OCI-LY7 (cell line): ENCODE measurements around the gene KPNA1. TPM values are rescaled to one million over a fixed set of nuclear protein-coding genes. Genes with fewer than 3 reads are reported as not detected.

ENCODE experiments used
- BruUV-seq: library from RNA; stranded (reverse); fragments of 400-500 nt; replicated peaks from 2 replicates; lab custom pipeline; 2021; lab: Mats Ljungman, UMichigan
- CTCF ChIA-PET: fragments of 300-600 bp; sonication (Branson Sonifier 250); formaldehyde crosslinking; loops from one replicate; lab custom pipeline; 2022; ENCODE audit warnings: antibody characterized with exemption; ENCODE audit not compliant: unreplicated experiment; lab: Charles Lee
- POLR2A ChIA-PET: fragments of 300-600 bp; sonication (Branson Sonifier 250); formaldehyde crosslinking; loops from one replicate; lab custom pipeline; 2022; ENCODE audit warnings: antibody characterized with exemption; lab: Charles Lee
- DNase-seq: peaks from one replicate; pipeline ENCODE4 v3.0.0-alpha.2; 2015; ENCODE audit warnings: low spot score
- H2AFZ ChIP-seq: fragments of 200-600 bp; sonication (generic), shearing (Covaris generic); 2 replicates; pipeline ENCODE4 v1.6.1; 2014; ENCODE audit warnings: mild to moderate bottlenecking, antibody characterized with exemption, low read length, moderate library complexity
- H3K27ac ChIP-seq: fragments of 200-600 bp; sonication (generic); 2 replicates; pipeline ENCODE4 v1.5.1; 2014; ENCODE audit warnings: mixed run types, low read depth, mild to moderate bottlenecking, moderate library complexity, low read length, inconsistent platforms; ENCODE audit not compliant: poor library complexity, severe bottlenecking
- H3K36me3 ChIP-seq: fragments of 200-600 bp; sonication (generic); 2 replicates; pipeline ENCODE4 v1.6.1; 2014; ENCODE audit warnings: mild to moderate bottlenecking, antibody characterized with exemption, low read length, moderate library complexity, mixed read lengths; ENCODE audit not compliant: insufficient read depth
- H3K4me1 ChIP-seq: fragments of 200-600 bp; sonication (generic); 2 replicates; pipeline ENCODE4 v1.5.1; 2014; ENCODE audit warnings: mild to moderate bottlenecking, low read length; ENCODE audit not compliant: insufficient read depth, poor library complexity, severe bottlenecking
- H3K4me2 ChIP-seq: fragments of 200-600 bp; sonication (generic); 2 replicates; pipeline ENCODE4 v1.6.1; 2014; ENCODE audit warnings: mild to moderate bottlenecking, low read length
- H3K4me3 ChIP-seq: fragments of 200-600 bp; sonication (generic); 2 replicates; pipeline ENCODE4 v1.5.1; 2014; ENCODE audit warnings: mild to moderate bottlenecking, low read depth, low read length; ENCODE audit not compliant: poor library complexity, severe bottlenecking
- H3K79me2 ChIP-seq: fragments of 200-600 bp; sonication (generic); 2 replicates; pipeline ENCODE4 v1.6.1; 2016; ENCODE audit warnings: low read depth, mild to moderate bottlenecking, low read length, moderate library complexity, mixed read lengths; ENCODE audit not compliant: insufficient read depth
- H3K9me2 ChIP-seq: fragments of 200-600 bp; sonication (generic); 2 replicates; pipeline ENCODE4 v1.6.1; 2016; ENCODE audit warnings: mild to moderate bottlenecking, low read length, mixed read lengths; ENCODE audit not compliant: insufficient read depth
- H3K9me3 ChIP-seq: fragments of 200-600 bp; sonication (generic); 2 replicates; pipeline ENCODE4 v1.6.1; 2014; ENCODE audit warnings: mild to moderate bottlenecking, mixed run types, low read length, mixed read lengths
- H4K20me1 ChIP-seq: fragments of 200-600 bp; sonication (generic); 2 replicates; pipeline ENCODE4 v1.6.1; 2014; ENCODE audit warnings: mild to moderate bottlenecking, antibody characterized with exemption, low read length, moderate library complexity, mixed read lengths; ENCODE audit not compliant: insufficient read depth
- EZH2phosphoT487 ChIP-seq: fragments of 200-600 bp; sonication (generic); IDR thresholded peaks from 2 replicates; pipeline ENCODE4 v1.6.1; 2018; ENCODE audit warnings: low read depth, borderline replicate concordance, mild to moderate bottlenecking, mixed run types, antibody characterized with exemption, low read length, moderate library complexity, mixed read lengths
- intact Hi-C: fragments of 100-400 bp; cut with micrococcal nuclease; formaldehyde crosslinking; loops from one replicate; pipeline ENCODE4 v1.10.0; 2022; ENCODE audit not compliant: unreplicated experiment
- total RNA-seq, 2 experiments: library from RNA; depleted of rRNA in 1 of 2; stranded (reverse); fragments of >200 nt in 1 of 2; shearing (Covaris generic) in 1 of 2; gene quantifications; 2 replicates each; pipeline ENCODE4 v1.2.3, GENCODE V29; 2014 to 2022
- TF ChIP-seq, protein P1 (sequence below): fragments of 200-600 bp; sonication (generic); conservative IDR thresholded peaks from 2 replicates; pipeline ENCODE4 v1.5.1; 2014; ENCODE audit warnings: mild to moderate bottlenecking, antibody characterized with exemption, low read length, moderate library complexity, mixed read lengths

The KPNA1 gene
- total RNA-seq, 2 experiments from 2014 or later = 20.0 to 77.5 TPM

DNA sequence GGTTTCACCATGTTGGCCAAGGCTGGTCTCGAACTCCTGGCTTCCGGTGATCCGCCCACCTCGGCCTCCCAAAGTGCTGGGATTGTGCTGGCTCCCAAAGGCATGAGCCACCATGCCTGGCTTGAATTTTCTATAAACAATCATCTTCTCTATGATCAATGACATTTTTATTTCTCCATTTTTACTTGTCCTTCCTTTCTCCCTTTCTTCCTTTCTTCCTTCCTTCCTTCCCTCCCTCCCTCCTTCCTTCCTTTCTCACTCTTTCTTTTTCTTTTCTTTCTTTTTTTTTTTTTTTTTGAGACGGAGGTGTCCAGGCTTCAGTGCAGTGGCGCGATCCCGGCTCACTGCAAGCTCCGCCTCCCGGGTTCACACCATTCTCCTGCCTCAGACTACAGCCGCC lies 8.6 kb upstream of the KPNA1 start:
- POLR2A ChIA-PET = interaction anchor here (1.5 kb wide), 1 partner anchor 23 kb away, joined by 4 read pairs; no protein-coding TSS in a partner anchor

DNA sequence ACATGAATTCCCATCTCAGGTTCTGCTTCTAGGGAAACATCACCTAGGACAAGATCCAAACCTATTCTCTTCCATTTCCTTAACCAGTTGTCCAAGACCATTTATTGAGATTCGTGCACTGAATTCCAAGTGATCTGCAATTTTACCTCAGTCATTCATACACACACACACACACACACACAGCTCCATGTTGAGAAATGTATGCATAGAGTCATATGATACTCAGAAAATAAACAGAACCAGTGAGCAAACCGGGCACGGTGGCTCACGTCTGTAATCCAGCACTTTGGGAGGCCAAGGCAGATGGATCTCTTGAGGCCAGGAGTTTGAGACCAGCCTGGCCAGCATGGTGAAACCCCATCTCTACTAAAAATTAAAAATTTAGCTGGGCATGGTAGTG lies 6.1 kb upstream of the KPNA1 start:
- no peak overlapping the region for H2AFZ ChIP-seq
- H3K36me3 ChIP-seq = no peaks in the 10 kb centered on the region
- no peaks in the 10 kb centered on the region for H3K4me1 ChIP-seq
- H3K27ac ChIP-seq = no peak overlapping the region
- DNase-seq = no peak
- H3K9me2 ChIP-seq = no peaks in the 10 kb centered on the region
- H3K9me3 ChIP-seq = no peaks in the 10 kb centered on the region
- CTCF ChIA-PET = no interaction called here
- H3K4me2 ChIP-seq = no peak overlapping the region
- no peaks in the 10 kb centered on the region for H3K79me2 ChIP-seq
- POLR2A ChIA-PET = interaction anchor here (0.7 to 0.8 kb wide), 2 partner anchors 243 to 620 kb away, joined by 3 to 4 read pairs; no protein-coding TSS in a partner anchor
- BruUV-seq = no TSS peak
- no peaks in the 10 kb centered on the region for H4K20me1 ChIP-seq
- TF ChIP-seq, protein P1, sequence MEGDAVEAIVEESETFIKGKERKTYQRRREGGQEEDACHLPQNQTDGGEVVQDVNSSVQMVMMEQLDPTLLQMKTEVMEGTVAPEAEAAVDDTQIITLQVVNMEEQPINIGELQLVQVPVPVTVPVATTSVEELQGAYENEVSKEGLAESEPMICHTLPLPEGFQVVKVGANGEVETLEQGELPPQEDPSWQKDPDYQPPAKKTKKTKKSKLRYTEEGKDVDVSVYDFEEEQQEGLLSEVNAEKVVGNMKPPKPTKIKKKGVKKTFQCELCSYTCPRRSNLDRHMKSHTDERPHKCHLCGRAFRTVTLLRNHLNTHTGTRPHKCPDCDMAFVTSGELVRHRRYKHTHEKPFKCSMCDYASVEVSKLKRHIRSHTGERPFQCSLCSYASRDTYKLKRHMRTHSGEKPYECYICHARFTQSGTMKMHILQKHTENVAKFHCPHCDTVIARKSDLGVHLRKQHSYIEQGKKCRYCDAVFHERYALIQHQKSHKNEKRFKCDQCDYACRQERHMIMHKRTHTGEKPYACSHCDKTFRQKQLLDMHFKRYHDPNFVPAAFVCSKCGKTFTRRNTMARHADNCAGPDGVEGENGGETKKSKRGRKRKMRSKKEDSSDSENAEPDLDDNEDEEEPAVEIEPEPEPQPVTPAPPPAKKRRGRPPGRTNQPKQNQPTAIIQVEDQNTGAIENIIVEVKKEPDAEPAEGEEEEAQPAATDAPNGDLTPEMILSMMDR = no peak
- no peak for TF ChIP-seq EZH2phosphoT487
- H3K4me3 ChIP-seq = no peak overlapping the region
- intact Hi-C loops = no loop called here

More for the DNA sequence above, 8.6 kb upstream of the KPNA1 start:
- Histone ChIP-seq H3K4me1 (no peaks in the 10 kb centered on the region), H3K9me3 (no peaks in the 10 kb centered on the region), H3K27ac (no peak overlapping the region), H3K9me2 (no peaks in the 10 kb centered on the region), H3K4me3 (no peak overlapping the region), H4K20me1 (no peaks in the 10 kb centered on the region), H2AFZ (no peak overlapping the region), H3K4me2 (no peak overlapping the region), H3K79me2 (no peaks in the 10 kb centered on the region), H3K36me3 (no peaks in the 10 kb centered on the region)
- CTCF ChIA-PET = no interaction called here
- intact Hi-C loops = no loop called here
- DNase-seq = no peak
- TF ChIP-seq, protein P1 = no peak
- no peak for TF ChIP-seq EZH2phosphoT487
- no TSS peak for BruUV-seq

DNA sequence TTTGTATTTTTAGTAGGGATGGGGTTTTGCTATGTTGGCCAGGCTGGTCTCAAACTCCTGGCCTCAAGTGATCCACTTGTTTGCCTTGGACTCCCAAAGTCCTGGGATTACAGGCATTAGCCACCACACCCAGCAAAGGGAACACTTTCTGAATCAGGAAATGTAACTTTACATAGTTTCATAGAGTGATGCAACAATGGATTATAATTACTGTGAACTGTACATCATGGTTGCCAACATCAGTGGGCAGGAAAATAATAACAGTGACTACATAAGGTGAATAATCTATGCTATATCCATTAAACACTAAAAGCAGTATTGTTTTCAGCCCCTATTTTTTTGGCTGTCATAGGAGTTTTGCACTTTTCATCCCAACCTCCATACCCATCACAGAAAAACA lies 5.0 kb upstream of the KPNA1 start:
- H3K36me3 ChIP-seq = no peaks in the 10 kb centered on the region
- no peak overlapping the region for H3K4me2 ChIP-seq
- TF ChIP-seq, protein P1 = no peak
- no peak for TF ChIP-seq EZH2phosphoT487
- H3K4me1 ChIP-seq = peaks cover 5% of the 10 kb centered on the region
- H3K9me3 ChIP-seq = no peaks in the 10 kb centered on the region
- H3K9me2 ChIP-seq = no peaks in the 10 kb centered on the region
- H4K20me1 ChIP-seq = no peaks in the 10 kb centered on the region
- POLR2A ChIA-PET = interaction anchor here (0.6 to 0.7 kb wide), 2 partner anchors 578 to 978 kb away, joined by 3 to 4 read pairs; no protein-coding TSS in a partner anchor
- H3K4me3 ChIP-seq = no peak overlapping the region
- intact Hi-C loops = loop anchor here (10.0 kb wide), 1 partner anchor 1065 kb away; the partner anchor contains the start of gene HACD2
- CTCF ChIA-PET = no interaction called here
- DNase-seq = no peak
- no peak overlapping the region for H2AFZ ChIP-seq
- H3K27ac ChIP-seq = no peak overlapping the region
- no TSS peak for BruUV-seq
- no peaks in the 10 kb centered on the region for H3K79me2 ChIP-seq
